ENCODE results near the gene CST7. TPM values are rescaled to one million over a fixed set of nuclear protein-coding genes. Genes with fewer than 3 reads are reported as not detected.

CST7 gene
- total RNA-seq, 3 donors from 2014 or later: 0.33 to 2.5 (median 1.8) TPM

- intact Hi-C loops (cut with DNase I; ENCODE audit: low total_unique reads): no loop called here
- TF ChIP-seq POLR2AphosphoS5 (IDR thresholded peaks at IDR 0.05) (no peak), CTCF (IDR thresholded peaks at IDR 0.05) (no peak), POLR2A (IDR thresholded peaks at IDR 0.05) (no peak)
- Histone ChIP-seq H3K27ac (no peak overlapping the region), H3K36me3 (no peaks in the 10 kb centered on the region), H3K27me3 (no peaks in the 10 kb centered on the region), H3K9me3 (no peaks in the 10 kb centered on the region), H3K4me3 (no peak overlapping the region), H3K4me1 (no peaks in the 10 kb centered on the region)
- DNase-seq (ENCODE audit: low spot score in 2 of 2): no peak
Observed at GRCh38 chr20:24970030-24970553, 21.0 kb downstream of the CST7 start.

- no peaks in the 10 kb centered on the region for H3K9me3 ChIP-seq
- no peaks in the 10 kb centered on the region for H3K27me3 ChIP-seq
- H3K36me3 ChIP-seq: no peaks in the 10 kb centered on the region
- no peak for DNase-seq (ENCODE audit: low spot score in 2 of 2)
- H3K4me1 ChIP-seq: no peaks in the 10 kb centered on the region
- H3K4me3 ChIP-seq: no peak overlapping the region
- TF ChIP-seq POLR2A (IDR thresholded peaks at IDR 0.05) (no peak), POLR2AphosphoS5 (IDR thresholded peaks at IDR 0.05) (no peak), CTCF (IDR thresholded peaks at IDR 0.05) (no peak)
- no peak overlapping the region for H3K27ac ChIP-seq
- intact Hi-C loops (cut with DNase I; ENCODE audit: low total_unique reads): no loop called here
Observed at GRCh38 chr20:24970754-24971153, 21.7 kb downstream of the CST7 start.

- no peak for TF ChIP-seq CTCF (IDR thresholded peaks at IDR 0.05)
- no peak for TF ChIP-seq POLR2AphosphoS5 (IDR thresholded peaks at IDR 0.05)
- TF ChIP-seq POLR2A (IDR thresholded peaks at IDR 0.05): no peak
- intact Hi-C loops (cut with DNase I; ENCODE audit: low total_unique reads): no loop called here
Observed at GRCh38 chr20:24971376-24972101, 22.5 kb downstream of the CST7 start.

GRCh38 chr20:24972341-24972740 lies 23.3 kb downstream of the CST7 start:
- Histone ChIP-seq H3K27me3 (no peaks in the 10 kb centered on the region), H3K36me3 (no peaks in the 10 kb centered on the region), H3K9me3 (peaks cover 0 to 10% of the 10 kb centered on the region in 2 donors), H3K4me1 (no peaks in the 10 kb centered on the region), H3K4me3 (no peak overlapping the region), H3K27ac (no peak overlapping the region)
- intact Hi-C loops (cut with DNase I; ENCODE audit: low total_unique reads): no loop called here
- no peak for DNase-seq (ENCODE audit: low spot score in 2 of 2)
- no peak for TF ChIP-seq POLR2A (IDR thresholded peaks at IDR 0.05)
- TF ChIP-seq CTCF (IDR thresholded peaks at IDR 0.05): no peak
- TF ChIP-seq POLR2AphosphoS5 (IDR thresholded peaks at IDR 0.05): no peak

More at GRCh38 chr20:24971376-24972101, 22.5 kb downstream of the CST7 start:
- H3K4me3 ChIP-seq: no peak overlapping the region
- H3K27ac ChIP-seq: no peak overlapping the region
- H3K27me3 ChIP-seq: no peaks in the 10 kb centered on the region
- no peaks in the 10 kb centered on the region for H3K36me3 ChIP-seq
- no peaks in the 10 kb centered on the region for H3K4me1 ChIP-seq
- peaks cover 0 to 7% of the 10 kb centered on the region in 2 donors for H3K9me3 ChIP-seq
- no peak for DNase-seq (ENCODE audit: low spot score in 2 of 2)

- intact Hi-C loops (cut with DNase I; ENCODE audit: low total_unique reads): no loop called here
- H3K27me3 ChIP-seq: no peaks in the 10 kb centered on the region
- TF ChIP-seq POLR2A (IDR thresholded peaks at IDR 0.05) (no peak), CTCF (IDR thresholded peaks at IDR 0.05) (no peak), POLR2AphosphoS5 (IDR thresholded peaks at IDR 0.05) (no peak)
- DNase-seq (ENCODE audit: low spot score in 2 of 2): no peak
- H3K36me3 ChIP-seq: no peaks in the 10 kb centered on the region
- no peak overlapping the region for H3K27ac ChIP-seq
- H3K4me3 ChIP-seq: no peak overlapping the region
- no peaks in the 10 kb centered on the region for H3K4me1 ChIP-seq
- H3K9me3 ChIP-seq: peaks cover 0 to 10% of the 10 kb centered on the region in 2 donors
Observed at GRCh38 chr20:24977336-24977735, 28.3 kb downstream of the CST7 start.

All from breast epithelium (tissue), 4 donors.